Sciatic nerve (tissue), 2 donors: ENCODE measurements around the gene KPNA1. TPM values are rescaled to one million over a fixed set of nuclear protein-coding genes. Genes with fewer than 3 reads are reported as not detected.
"Not testable (repeated sequence)": the region's sequence is repeated elsewhere in the genome, so short reads cannot be mapped to it uniquely, and the experiment has no call there.

Source experiments
- ATAC-seq: fragments of 200-7000 bp; cut with Tn5 transposase; one replicate; pipeline ENCODE4 v1.9.1; 2020; ENCODE audit warnings: mild to moderate bottlenecking, moderate library complexity
- DNase-seq: peaks from one replicate; pipeline ENCODE4 v3.0.0-alpha.2; 2020; ENCODE audit warnings: low spot score
- intact Hi-C: fragments of 100-400 bp; cut with DNase I; formaldehyde crosslinking; loops from one replicate; pipeline ENCODE4 v1.14.2; 2022
- total RNA-seq: library from RNA; stranded (reverse); fragmentation: NEBNext Ultra II Directional; extraction: Animal tissue kit (Norgen Biotek cat#: 25700); gene quantifications from one replicate; pipeline ENCODE4 v1.2.1, GENCODE V29; 2021
- donor health status: DM: no; HTN: no; CAD: no.
- donor health status: DM: no; HTN: no; CAD: no.

Gene KPNA1
- total RNA-seq, 1 donor from 2014 or later, result 68.7 TPM

GRCh38 chr3:122530164-122530563, 15.4 kb upstream of the KPNA1 start:
- no peak for ATAC-seq
- no peak for DNase-seq

DNA sequence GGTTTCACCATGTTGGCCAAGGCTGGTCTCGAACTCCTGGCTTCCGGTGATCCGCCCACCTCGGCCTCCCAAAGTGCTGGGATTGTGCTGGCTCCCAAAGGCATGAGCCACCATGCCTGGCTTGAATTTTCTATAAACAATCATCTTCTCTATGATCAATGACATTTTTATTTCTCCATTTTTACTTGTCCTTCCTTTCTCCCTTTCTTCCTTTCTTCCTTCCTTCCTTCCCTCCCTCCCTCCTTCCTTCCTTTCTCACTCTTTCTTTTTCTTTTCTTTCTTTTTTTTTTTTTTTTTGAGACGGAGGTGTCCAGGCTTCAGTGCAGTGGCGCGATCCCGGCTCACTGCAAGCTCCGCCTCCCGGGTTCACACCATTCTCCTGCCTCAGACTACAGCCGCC, 8.6 kb upstream of the KPNA1 start:
- intact Hi-C loops, result no loop called here
- no peak for DNase-seq

More at GRCh38 chr3:122530164-122530563, 15.4 kb upstream of the KPNA1 start:
- intact Hi-C loops, result no loop called here

DNA sequence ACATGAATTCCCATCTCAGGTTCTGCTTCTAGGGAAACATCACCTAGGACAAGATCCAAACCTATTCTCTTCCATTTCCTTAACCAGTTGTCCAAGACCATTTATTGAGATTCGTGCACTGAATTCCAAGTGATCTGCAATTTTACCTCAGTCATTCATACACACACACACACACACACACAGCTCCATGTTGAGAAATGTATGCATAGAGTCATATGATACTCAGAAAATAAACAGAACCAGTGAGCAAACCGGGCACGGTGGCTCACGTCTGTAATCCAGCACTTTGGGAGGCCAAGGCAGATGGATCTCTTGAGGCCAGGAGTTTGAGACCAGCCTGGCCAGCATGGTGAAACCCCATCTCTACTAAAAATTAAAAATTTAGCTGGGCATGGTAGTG, 6.1 kb upstream of the KPNA1 start:
- DNase-seq (no peak), ATAC-seq (no peak)
- intact Hi-C loops, result no loop called here

More for the DNA sequence above, 8.6 kb upstream of the KPNA1 start:
- ATAC-seq, result no peak

- intact Hi-C loops, result no loop called here
- no peak for DNase-seq
- ATAC-seq, result no peak
Observed at GRCh38 chr3:122519693-122520092, 5.0 kb upstream of the KPNA1 start.

- ATAC-seq (no peak), DNase-seq (no peak)
- intact Hi-C loops, result no loop called here
Observed at GRCh38 chr3:122516846-122517360, 2.2 kb upstream of the KPNA1 start.

DNA sequence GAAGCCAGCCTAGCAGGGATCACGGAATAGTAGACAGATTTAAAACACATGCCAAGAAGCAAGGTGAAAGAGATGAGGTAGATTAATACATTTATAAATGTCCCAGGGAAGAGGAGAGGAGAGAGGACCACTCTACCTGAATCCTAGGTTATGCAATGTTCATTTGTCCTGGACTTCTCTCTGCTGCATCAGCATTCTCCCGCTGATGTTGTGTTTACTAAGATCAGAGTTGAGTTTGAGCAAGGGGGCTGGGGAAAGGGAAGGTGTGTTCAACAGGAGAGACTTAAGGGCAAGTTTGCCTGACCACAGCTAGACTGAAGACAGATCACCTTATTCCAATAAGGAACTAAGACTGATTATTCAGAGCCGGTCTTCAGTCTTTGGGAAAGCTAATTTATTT, 1.1 kb upstream of the KPNA1 start:
- intact Hi-C loops, result no loop called here
- ATAC-seq (no peak), DNase-seq (no peak)

GRCh38 chr3:122515020-122515468, 305 bp upstream of the KPNA1 start:
- ATAC-seq (no peak), DNase-seq (no peak)
- intact Hi-C loops, result no loop called here

- ATAC-seq (no peak), DNase-seq (no peak)
- intact Hi-C loops, result no loop called here
Observed at GRCh38 chr3:122513386-122514122, 1.2 kb downstream of the KPNA1 start.

- DNase-seq (no peak), ATAC-seq (no peak)
- intact Hi-C loops, result no loop called here
Observed at GRCh38 chr3:122512284-122512683, 2.5 kb downstream of the KPNA1 start.

DNA sequence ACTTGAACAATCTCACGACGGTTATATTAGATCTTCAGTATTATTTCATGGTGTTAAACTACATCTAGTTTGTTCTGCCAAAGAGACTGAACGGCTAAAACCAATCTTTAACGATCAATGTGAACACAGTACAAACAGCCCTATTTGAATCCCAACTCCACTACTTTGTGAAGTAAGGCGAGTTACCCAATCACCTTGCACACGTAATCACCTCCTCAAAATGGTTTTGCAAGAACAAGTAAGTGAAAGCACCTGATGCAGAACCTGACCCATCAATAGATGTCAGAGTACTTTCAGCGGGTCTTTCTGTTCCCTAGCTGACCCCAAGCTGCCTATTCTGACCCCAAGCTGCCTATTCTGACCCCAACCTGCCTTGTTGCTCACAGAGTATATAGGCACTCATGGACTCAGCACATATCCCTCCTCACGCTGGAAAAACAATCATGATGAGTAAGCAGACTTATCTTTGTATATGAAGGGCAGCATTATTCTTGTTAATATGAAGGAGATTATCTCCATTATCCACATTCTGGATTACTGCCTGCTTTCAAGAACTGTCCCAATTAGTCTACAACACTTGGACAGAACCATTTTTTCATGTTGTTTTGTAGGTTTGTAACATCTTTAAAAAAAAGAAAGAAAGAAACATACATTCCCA, 3.7 kb downstream of the KPNA1 start:
- ATAC-seq (no peak), DNase-seq (no peak)
- intact Hi-C loops, result no loop called here

GRCh38 chr3:122508944-122509343, 5.8 kb downstream of the KPNA1 start:
- ATAC-seq, intact Hi-C loops, DNase-seq: not testable (repeated sequence)

DNA sequence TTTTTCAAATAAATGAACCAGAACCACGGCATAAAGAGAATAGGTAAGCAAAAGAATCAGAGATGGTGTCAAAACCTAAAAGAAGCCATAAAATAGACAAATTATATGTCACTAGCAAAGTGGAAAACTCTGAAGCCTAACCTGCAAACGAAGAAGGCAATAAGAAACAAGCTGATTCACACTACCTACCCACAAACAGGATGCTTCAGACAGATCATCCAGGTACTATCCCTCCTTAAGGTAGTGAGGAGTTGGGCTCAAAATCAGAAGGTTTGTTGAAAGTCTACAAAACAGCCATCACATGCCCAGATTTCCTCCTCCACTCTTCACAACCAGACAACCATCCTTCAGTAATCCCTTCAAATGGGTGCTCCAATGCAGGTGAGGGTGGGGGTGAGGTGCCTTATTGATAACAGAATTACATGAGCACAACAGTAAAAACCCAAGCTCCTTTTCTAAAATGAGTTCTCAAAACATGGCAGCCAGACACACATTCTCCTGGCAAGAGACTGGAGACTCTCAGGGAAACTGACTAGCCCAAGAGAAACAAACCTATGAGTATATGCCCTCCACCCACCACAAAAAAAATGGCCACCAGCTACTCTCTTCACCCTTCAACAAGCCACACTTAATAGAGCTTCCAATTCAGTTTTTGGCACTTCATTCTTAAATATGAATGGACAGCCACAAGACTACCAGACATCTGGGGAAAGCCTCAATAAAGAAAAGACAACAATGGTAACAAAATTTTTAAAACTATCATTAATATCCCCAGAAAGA, 6.4 kb downstream of the KPNA1 start:
- no peak for DNase-seq
- no peak for ATAC-seq
- intact Hi-C loops, result no loop called here

- no peak for ATAC-seq
Observed at GRCh38 chr3:122506450-122506849, 8.3 kb downstream of the KPNA1 start.

GRCh38 chr3:122505676-122506075, 9.1 kb downstream of the KPNA1 start:
- no peak for ATAC-seq
- intact Hi-C loops, result no loop called here

More at GRCh38 chr3:122506450-122506849, 8.3 kb downstream of the KPNA1 start:
- intact Hi-C loops, result no loop called here
- DNase-seq, result no peak

DNA sequence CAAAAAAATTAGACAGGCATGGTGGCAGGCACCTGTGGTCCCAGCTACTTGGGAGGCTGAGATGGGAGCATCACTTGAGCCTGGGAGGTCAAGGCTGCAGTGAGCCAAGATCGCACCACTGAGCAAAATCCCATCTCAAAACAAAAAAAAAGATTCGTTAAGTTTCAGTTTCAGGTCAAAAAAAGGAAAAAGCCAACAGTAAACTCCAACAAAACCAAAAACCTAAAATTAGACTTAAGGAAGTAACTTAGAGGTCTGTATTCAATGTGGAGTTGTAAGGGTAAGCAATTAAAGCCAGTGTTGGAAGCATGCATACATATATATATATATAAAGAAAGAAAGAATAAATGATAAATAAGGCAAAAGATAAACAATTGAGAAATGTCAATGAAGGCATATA, 11.8 kb downstream of the KPNA1 start:
- intact Hi-C loops, result no loop called here
- no peak for ATAC-seq
- DNase-seq, result no peak

More at GRCh38 chr3:122505676-122506075, 9.1 kb downstream of the KPNA1 start:
- DNase-seq, result no peak

GRCh38 chr3:122502139-122502538, 12.6 kb downstream of the KPNA1 start:
- DNase-seq (no peak), ATAC-seq (no peak)
- intact Hi-C loops, result no loop called here

- DNase-seq, intact Hi-C loops, ATAC-seq: not testable (repeated sequence)
Observed at GRCh38 chr3:122500964-122501363, 13.8 kb downstream of the KPNA1 start.

GRCh38 chr3:122498152-122498551, 16.6 kb downstream of the KPNA1 start:
- no peak for ATAC-seq
- intact Hi-C loops, result no loop called here
- DNase-seq, result no peak

DNA sequence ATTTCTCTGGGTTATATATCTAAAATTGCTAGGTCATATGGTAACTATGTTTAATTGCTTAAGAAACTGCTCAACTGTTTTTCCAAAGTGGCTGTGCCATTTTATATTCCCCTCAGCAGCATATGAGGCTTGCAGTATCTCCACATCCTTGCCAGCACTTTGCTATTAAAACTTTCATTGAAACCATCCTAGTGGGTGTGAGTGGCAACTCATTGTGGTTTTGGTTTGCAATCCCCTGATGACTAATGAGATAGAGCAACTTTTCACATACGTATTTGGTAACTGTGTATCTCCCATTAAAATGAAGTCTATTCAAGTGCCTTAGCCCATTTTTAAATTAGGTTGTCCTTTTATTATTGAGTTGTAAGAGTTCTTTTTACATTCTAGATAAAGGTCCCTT, 17.3 kb downstream of the KPNA1 start:
- ATAC-seq, result no peak
- intact Hi-C loops, result no loop called here
- no peak for DNase-seq

- no peak for DNase-seq
- no peak for ATAC-seq
- intact Hi-C loops, result no loop called here
Observed at GRCh38 chr3:122496508-122496907, 18.2 kb downstream of the KPNA1 start.
